H1 (cell line): Measurements from ENCODE around the gene NFATC4. TPM values are rescaled to one million over a fixed set of nuclear protein-coding genes. Genes with fewer than 3 reads are reported as not detected.

Experiments used
- BRCA1 ChIP-seq: IDR thresholded peaks from 2 replicates; pipeline ENCODE4 v1.6.1; 2012; ENCODE audit warnings: low read depth, low read length, improper control_type of control experiment
- CHD7 ChIP-seq: fragments of 300-600 bp; sonication (generic); IDR thresholded peaks from 2 replicates; pipeline ENCODE4 v1.7.1; 2012; ENCODE audit warnings: low read length, moderate library complexity, mild to moderate bottlenecking, inconsistent platforms; ENCODE audit not compliant: insufficient replicate concordance
- GTF2F1 ChIP-seq: IDR thresholded peaks from 2 replicates; pipeline ENCODE4 v1.6.1; 2012; ENCODE audit warnings: low read depth, low read length, improper control_type of control experiment, borderline replicate concordance
- JUN ChIP-seq: IDR thresholded peaks from 2 replicates; pipeline ENCODE4 v1.6.1; 2011; ENCODE audit warnings: low read depth, mild to moderate bottlenecking, improper control_type of control experiment, low read length
- MAFK ChIP-seq: IDR thresholded peaks from 2 replicates; pipeline ENCODE4 v1.6.1; 2012; ENCODE audit warnings: low read depth, mild to moderate bottlenecking, improper control_type of control experiment, low read length
- POLR2AphosphoS5 ChIP-seq: IDR thresholded peaks from 2 replicates; pipeline ENCODE4 v1.6.1; 2011; ENCODE audit warnings: low read depth, low read length
- YY1 ChIP-seq: IDR thresholded peaks from 2 replicates; pipeline ENCODE4 v1.6.1; 2011; ENCODE audit warnings: low read depth, mild to moderate bottlenecking, low read length
- polyA plus RNA-seq, 7 experiments: library from polyadenylated mRNA; depleted of rRNA in 3 of 7; stranded (reverse) in 5 of 7; unstranded in 2 of 7; fragments of >200 nt in 5 of 7; fragments of 200-250 nt in 2 of 7; gene quantifications; 1 replicate in 5 of 7; 2 replicates in 1 of 7; 4 replicates in 1 of 7; pipeline versions ENCODE4 v1.2.1 to v1.2.3, GENCODE V29; 2011 to 2013; ENCODE audit warnings: missing spikeins in 2 of 7, mixed read lengths in 2 of 7
- total RNA-seq: library from RNA; stranded (reverse); fragmentation: NEBNext Ultra II Directional; extraction: Animal tissue kit (Norgen Biotek cat#: 25700); gene quantifications from 2 replicates; pipeline ENCODE4 v1.2.1, GENCODE V29; 2021

Gene NFATC4
- total and polyA plus RNA-seq, 2 of the 8 experiments (the other 6 are each of a cell fraction or from before 2014, with no cell fraction given) = 47.3 to 50.3 TPM

GRCh38 chr14:24325041-24325530, 42.9 kb upstream of the NFATC4 start (continued):
- no peak for TF ChIP-seq CHD7
- TF ChIP-seq BRCA1 = no peak
- TF ChIP-seq GTF2F1 = no peak
- TF ChIP-seq YY1 = no peak
- no peak for TF ChIP-seq POLR2AphosphoS5
- no peak for TF ChIP-seq MAFK
- no peak for TF ChIP-seq JUN
